ENCODE results near the gene RAB5IF. TPM values are rescaled to one million over a fixed set of nuclear protein-coding genes. Genes with fewer than 3 reads are reported as not detected.

Gene RAB5IF
- total RNA-seq, result 88.7 and 112 TPM in 2 replicates

DNA sequence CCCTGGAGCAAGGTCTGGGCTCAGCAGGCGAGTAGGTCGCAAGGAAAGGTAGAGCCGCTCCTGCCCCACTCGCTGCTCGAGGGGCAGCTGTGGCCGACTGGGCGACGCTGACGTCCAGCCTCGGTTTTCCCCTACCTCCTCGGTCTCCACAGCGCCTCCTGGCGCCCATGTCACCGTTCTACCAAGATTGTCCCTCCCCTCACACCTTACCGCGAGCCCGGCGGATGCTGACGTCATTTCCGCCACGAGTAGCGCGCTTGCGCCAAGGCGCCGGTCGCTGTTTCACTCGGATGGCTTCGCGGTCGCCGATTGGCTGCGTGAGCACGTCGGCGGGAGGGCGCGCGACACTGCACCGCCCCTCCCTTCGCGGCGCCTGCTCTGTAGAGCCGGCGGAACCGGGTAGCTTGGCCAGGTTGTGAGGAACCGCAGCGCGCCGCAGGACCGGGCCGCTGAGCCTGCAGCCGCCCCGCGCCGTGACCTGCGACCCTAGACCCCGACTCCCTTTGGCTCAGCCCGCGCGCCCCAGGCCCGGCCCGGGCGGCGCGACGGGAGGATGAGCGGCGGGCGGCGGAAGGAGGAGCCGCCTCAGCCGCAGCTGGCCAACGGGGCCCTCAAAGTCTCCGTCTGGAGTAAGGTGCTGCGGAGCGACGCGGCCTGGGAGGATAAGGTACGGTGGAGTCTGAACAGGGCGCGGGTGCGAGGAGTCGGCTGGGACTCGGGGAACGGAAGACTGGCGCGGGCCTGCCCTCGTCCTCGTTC lies at the start of gene RAB5IF:
TSS of gene RAB5IF (plus strand) at position 381 of the 759 bp plus-strand sequence. CDS start at position 554, 173 bp downstream.

GRCh38 chr20:36573103-36573797 lies 32.3 kb upstream of the RAB5IF start, which contains the start of gene TGIF2:
TSS of gene TGIF2 (plus strand) at chr20:36573597. CDS start at chr20:36578775, 5,178 bp downstream.

DNA sequence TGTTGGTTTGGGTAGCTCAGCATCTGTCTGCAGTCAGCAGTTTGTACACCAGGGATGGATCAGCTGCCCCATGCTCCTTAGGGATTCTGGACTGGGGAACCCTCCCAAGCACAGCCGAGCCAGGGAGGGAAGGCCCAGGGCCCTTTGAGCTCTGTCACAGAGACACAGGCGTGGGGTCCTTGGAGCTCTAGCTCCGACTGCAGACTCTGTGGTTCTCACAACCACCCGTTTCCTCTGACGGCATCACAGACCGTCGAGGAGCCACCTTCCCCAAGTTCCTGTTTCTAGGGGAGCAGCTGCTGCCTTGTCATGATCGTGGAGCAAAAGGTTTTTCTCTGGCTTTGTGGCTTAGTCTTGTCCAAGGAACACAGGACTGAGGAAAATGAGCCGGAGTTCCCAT lies 40.4 kb downstream of the RAB5IF start, which contains the start of gene SLA2:
TSS of gene SLA2 (minus strand) at position 199 of the 400 bp plus-strand sequence. CDS start 4,861 bp downstream, outside the sequence.

Other genes starting within 250 kb of the RAB5IF start
- 83.9 and 230 TPM in 2 replicates for gene MYL9, start 64.3 kb upstream of the RAB5IF start, total RNA-seq
- gene TGIF2, start 32.2 kb upstream of the RAB5IF start, total RNA-seq, result 7.4 and 9.4 TPM in 2 replicates
- not detected in 2 replicates for gene SLA2, start 40.4 kb downstream of the RAB5IF start, total RNA-seq
- 12.4 and 15.6 TPM in 2 replicates for gene NDRG3, start 140.3 kb downstream of the RAB5IF start, total RNA-seq
- 2.9 and 8.9 TPM in 2 replicates for gene DSN1, start 168.0 kb downstream of the RAB5IF start, total RNA-seq